NCI-H2029 (cell line): ENCODE results near the gene CABCOCO1.

Source experiments
- DNase-seq: peaks from one replicate; lab custom pipeline; 2025; lab: John Stamatoyannopoulos, UW

The CABCOCO1 gene

GRCh38 chr10:61662794-61663259 lies at the start of gene CABCOCO1:
Gene CABCOCO1, plus strand, starts transcription at chr10:61662929. Its CDS starts 44 bp downstream, at chr10:61662973.
- DNase-seq, result peak; percentile 14

GRCh38 chr10:61613665-61614064 lies 49.1 kb upstream of the CABCOCO1 start:
- no peak for DNase-seq

- DNase-seq, result no peak
Observed at GRCh38 chr10:61616611-61617010, 46.1 kb upstream of the CABCOCO1 start.

GRCh38 chr10:61617180-61617579 lies 45.5 kb upstream of the CABCOCO1 start:
- no peak for DNase-seq

GRCh38 chr10:61617586-61617985 lies 45.1 kb upstream of the CABCOCO1 start:
- no peak for DNase-seq

- no peak for DNase-seq
Observed at GRCh38 chr10:61618388-61618961, 44.3 kb upstream of the CABCOCO1 start.

- DNase-seq, result no peak
Observed at GRCh38 chr10:61620506-61620905, 42.2 kb upstream of the CABCOCO1 start.

GRCh38 chr10:61621605-61622051 lies 41.1 kb upstream of the CABCOCO1 start:
- no peak for DNase-seq

GRCh38 chr10:61623161-61623560 lies 39.6 kb upstream of the CABCOCO1 start:
- DNase-seq, result peak; percentile 12

- DNase-seq, result no peak
Observed at GRCh38 chr10:61626209-61626608, 36.5 kb upstream of the CABCOCO1 start.

GRCh38 chr10:61627266-61627665 lies 35.5 kb upstream of the CABCOCO1 start:
- no peak for DNase-seq

- DNase-seq, result no peak
Observed at GRCh38 chr10:61628151-61628874, 34.4 kb upstream of the CABCOCO1 start.

GRCh38 chr10:61628875-61629513 lies 33.7 kb upstream of the CABCOCO1 start:
- no peak for DNase-seq

- no peak for DNase-seq
Observed at GRCh38 chr10:61629576-61629975, 33.2 kb upstream of the CABCOCO1 start.

- no peak for DNase-seq
Observed at GRCh38 chr10:61632057-61632670, 30.6 kb upstream of the CABCOCO1 start.

- DNase-seq, result no peak
Observed at GRCh38 chr10:61633665-61634064, 29.1 kb upstream of the CABCOCO1 start.

- DNase-seq, result no peak
Observed at GRCh38 chr10:61634746-61635145, 28.0 kb upstream of the CABCOCO1 start.

- no peak for DNase-seq
Observed at GRCh38 chr10:61635471-61635870, 27.3 kb upstream of the CABCOCO1 start.

GRCh38 chr10:61635932-61636331 lies 26.8 kb upstream of the CABCOCO1 start:
- DNase-seq, result no peak

- DNase-seq, result no peak
Observed at GRCh38 chr10:61639952-61640351, 22.8 kb upstream of the CABCOCO1 start.

- no peak for DNase-seq
Observed at GRCh38 chr10:61640856-61641255, 21.9 kb upstream of the CABCOCO1 start.

- DNase-seq, result no peak
Observed at GRCh38 chr10:61642150-61642571, 20.6 kb upstream of the CABCOCO1 start.

GRCh38 chr10:61642676-61643075 lies 20.1 kb upstream of the CABCOCO1 start:
- DNase-seq, result no peak
